Mesenchymal stem cell (in vitro differentiated cells and primary cell): ENCODE results near the gene DOCK3.

Source experiments
- DNase-seq: peaks from one replicate; pipeline ENCODE4 v3.0.0-alpha.2; 2013
- H2AFZ ChIP-seq: one replicate; pipeline ENCODE4 v1.6.1; 2013; ENCODE audit warnings: low read depth, mild to moderate bottlenecking, control low read depth, inconsistent platforms, low read length, moderate library complexity
- H2AK5ac ChIP-seq: 2 replicates; pipeline ENCODE4 v1.6.1; 2013; ENCODE audit warnings: low read length, moderate library complexity, mild to moderate bottlenecking, inconsistent platforms; ENCODE audit not compliant: severe bottlenecking
- H2BK120ac ChIP-seq: one replicate; pipeline ENCODE4 v1.6.1; 2013; ENCODE audit warnings: low read depth, mild to moderate bottlenecking, inconsistent platforms, low read length, moderate library complexity
- H2BK12ac ChIP-seq, 2 experiments: one replicate each; pipeline ENCODE4 v1.6.1; 2013; ENCODE audit warnings: inconsistent platforms in 2 of 2, low read length in 2 of 2, mild to moderate bottlenecking in 2 of 2, moderate library complexity in 2 of 2, control low read depth in 1 of 2
- H2BK15ac ChIP-seq: one replicate; pipeline ENCODE4 v1.6.1; 2013; ENCODE audit warnings: mild to moderate bottlenecking, low read depth, inconsistent platforms; ENCODE audit not compliant: poor library complexity, severe bottlenecking
- H2BK5ac ChIP-seq: 2 replicates; pipeline ENCODE4 v1.6.1; 2013; ENCODE audit warnings: low read depth, mild to moderate bottlenecking, low read length, control low read depth, inconsistent platforms; ENCODE audit not compliant: poor library complexity, severe bottlenecking
- H3K14ac ChIP-seq, 2 experiments: one replicate each; pipeline ENCODE4 v1.6.1; 2013; ENCODE audit warnings: inconsistent platforms in 2 of 2, low read length in 2 of 2, control low read depth in 1 of 2, mild to moderate bottlenecking in 1 of 2, moderate library complexity in 1 of 2
- H3K18ac ChIP-seq, 2 experiments: one replicate each; pipeline ENCODE4 v1.6.1; 2013; ENCODE audit warnings: inconsistent platforms in 2 of 2, low read length in 2 of 2, control low read depth in 1 of 2, low read depth in 1 of 2, mild to moderate bottlenecking in 1 of 2
- H3K23ac ChIP-seq, 2 experiments: one replicate each; pipeline ENCODE4 v1.6.1; 2013; ENCODE audit warnings: inconsistent platforms in 2 of 2, low read length in 2 of 2, mild to moderate bottlenecking in 2 of 2, moderate library complexity in 2 of 2, control low read depth in 1 of 2
- H3K27ac ChIP-seq: 2 replicates; pipeline ENCODE4 v1.5.1; 2013; ENCODE audit warnings: mild to moderate bottlenecking, moderate library complexity, low read length, control low read depth, inconsistent platforms; ENCODE audit not compliant: poor library complexity, severe bottlenecking
- H3K27me3 ChIP-seq, 2 experiments: 2 replicates each; pipeline versions ENCODE4 v1.6.1 to v1.7.0; 2013; ENCODE audit warnings: low read length in 2 of 2, mild to moderate bottlenecking in 2 of 2, moderate library complexity in 2 of 2, control low read depth in 1 of 2, inconsistent platforms in 1 of 2; ENCODE audit not compliant: control insufficient read depth in 1 of 2, insufficient read depth in 1 of 2
- H3K36me3 ChIP-seq, 2 experiments: 2 replicates each; pipeline versions ENCODE4 v1.6.1 to v1.7.0; 2013; ENCODE audit warnings: low read length in 2 of 2, control low read depth in 1 of 2, inconsistent platforms in 1 of 2, low read depth in 1 of 2, mild to moderate bottlenecking in 1 of 2; ENCODE audit not compliant: insufficient read depth in 2 of 2, control insufficient read depth in 1 of 2
- H3K4ac ChIP-seq, 2 experiments: one replicate each; pipeline ENCODE4 v1.6.1; 2013; ENCODE audit warnings: inconsistent platforms in 2 of 2, low read length in 2 of 2, mild to moderate bottlenecking in 2 of 2, moderate library complexity in 2 of 2, control low read depth in 1 of 2, low read depth in 1 of 2
- H3K4me1 ChIP-seq: 2 replicates; pipeline ENCODE4 v1.6.1; 2013; ENCODE audit warnings: low read depth, low read length, control low read depth; ENCODE audit not compliant: control insufficient read depth, insufficient read depth
- H3K4me2 ChIP-seq: 2 replicates; pipeline ENCODE4 v1.6.1; 2013; ENCODE audit warnings: low read length, mild to moderate bottlenecking, inconsistent platforms; ENCODE audit not compliant: poor library complexity, severe bottlenecking
- H3K4me3 ChIP-seq, 2 experiments: 2 replicates each; pipeline versions ENCODE4 v1.5.1 to v1.7.0; 2013; ENCODE audit warnings: low read length in 2 of 2, mild to moderate bottlenecking in 2 of 2, control low read depth in 1 of 2, low read depth in 1 of 2; ENCODE audit not compliant: insufficient read depth in 1 of 2
- H3K79me1 ChIP-seq: replicated peaks from 2 replicates; pipeline ENCODE4 v1.6.1; 2013; ENCODE audit warnings: mild to moderate bottlenecking, control low read depth, low read length, inconsistent platforms; ENCODE audit not compliant: poor library complexity, severe bottlenecking
- H3K9ac ChIP-seq: 2 replicates; pipeline ENCODE4 v1.7.0; 2013; ENCODE audit warnings: mild to moderate bottlenecking, low read length, moderate library complexity
- H3K9me3 ChIP-seq: 2 replicates; pipeline ENCODE4 v1.7.0; 2013; ENCODE audit warnings: mild to moderate bottlenecking, low read length; ENCODE audit not compliant: control insufficient read depth
- H4K8ac ChIP-seq: one replicate; pipeline ENCODE4 v1.6.1; 2013; ENCODE audit warnings: inconsistent platforms, mild to moderate bottlenecking, low read length, moderate library complexity
- H4K91ac ChIP-seq: one replicate; pipeline ENCODE4 v1.6.1; 2013; ENCODE audit warnings: mild to moderate bottlenecking, low read length, inconsistent platforms
- WGBS: methylation state at CpG from one replicate; pipeline ENCODE4 v1.1.7; 2013; ENCODE audit warnings: mixed read lengths; 5-methylcytosine and 5-hydroxymethylcytosine counted together

DOCK3 gene

DNA sequence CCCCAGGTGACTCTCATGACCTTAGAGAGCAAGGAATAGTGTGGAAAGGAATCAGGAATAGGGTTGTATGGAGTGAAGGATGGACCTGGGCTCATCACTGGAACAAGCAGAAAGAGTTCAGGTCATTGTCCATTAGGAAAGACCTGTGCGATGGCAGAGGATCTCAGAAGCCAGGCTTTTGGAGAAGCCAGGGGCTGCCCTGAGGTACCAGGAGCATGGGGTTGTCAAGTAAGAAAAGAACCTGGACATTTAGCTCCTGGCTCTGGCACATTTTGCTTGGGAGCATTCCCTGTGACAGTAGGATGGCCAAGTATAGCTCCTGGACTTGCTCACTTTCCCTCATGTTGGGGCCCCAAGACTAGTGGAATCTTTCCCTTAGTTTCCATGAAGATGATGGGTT lies 657.4 kb downstream of the DOCK3 start:
- Histone ChIP-seq H2BK15ac (no peak overlapping the region), H2AFZ (no peak overlapping the region), H3K79me1 (no peaks in the 10 kb centered on the region), H3K23ac (no peak overlapping the region), H2BK120ac (no peak overlapping the region), H2AK5ac (no peak overlapping the region), H3K4me3 (no peak overlapping the region), H2BK5ac (no peak overlapping the region), H3K27ac (no peak overlapping the region), H4K91ac (no peak overlapping the region), H3K9me3 (no peaks in the 10 kb centered on the region), H3K4ac (no peak overlapping the region), H4K8ac (no peak overlapping the region), H3K36me3 (no peaks in the 10 kb centered on the region), H3K18ac (no peak overlapping the region), H3K4me2 (no peak overlapping the region), H2BK12ac (no peak overlapping the region), H3K9ac (no peak overlapping the region), H3K27me3 (no peaks in the 10 kb centered on the region), H3K4me1 (peaks cover 1% of the 10 kb centered on the region), H3K14ac (no peak overlapping the region)
- 95% methylated on average over 1 of the region's 1 CpG for WGBS
- no peak for DNase-seq

DNA sequence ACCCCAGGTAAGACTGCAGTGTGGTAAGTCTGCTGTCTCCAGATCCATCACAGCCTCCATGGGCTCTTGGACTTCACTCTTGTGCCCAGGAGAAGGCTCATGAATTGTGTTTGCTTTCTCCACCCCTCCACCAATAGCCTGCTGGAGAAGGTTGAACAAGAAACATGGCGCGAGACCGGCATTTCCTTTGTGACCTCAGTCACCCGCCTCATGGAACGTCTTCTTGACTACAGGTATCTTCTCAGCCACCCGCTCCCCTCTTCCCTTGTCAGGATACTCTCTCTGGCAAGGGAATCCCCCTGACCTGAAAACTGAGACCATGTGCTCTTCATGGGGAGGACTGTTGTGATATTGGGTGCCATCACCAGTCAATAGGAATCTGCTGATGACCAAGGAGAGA lies 658.3 kb downstream of the DOCK3 start:
- H3K9ac ChIP-seq: no peak overlapping the region
- no peaks in the 10 kb centered on the region for H3K9me3 ChIP-seq
- H3K36me3 ChIP-seq: no peaks in the 10 kb centered on the region
- H3K18ac ChIP-seq: no peak overlapping the region
- no peak overlapping the region for H3K4me3 ChIP-seq
- H3K4me2 ChIP-seq: no peak overlapping the region
- H3K14ac ChIP-seq: no peak overlapping the region
- no peak overlapping the region for H2AFZ ChIP-seq
- H3K79me1 ChIP-seq: no peaks in the 10 kb centered on the region
- no peak overlapping the region for H2BK15ac ChIP-seq
- H2BK120ac ChIP-seq: no peak overlapping the region
- no peak overlapping the region for H2BK5ac ChIP-seq
- H3K4ac ChIP-seq: no peak overlapping the region
- H3K4me1 ChIP-seq: peaks cover 1% of the 10 kb centered on the region
- H4K8ac ChIP-seq: no peak overlapping the region
- H2AK5ac ChIP-seq: no peak overlapping the region
- H3K27ac ChIP-seq: no peak overlapping the region
- no peak for DNase-seq
- H4K91ac ChIP-seq: no peak overlapping the region
- 97% methylated on average over 5 of the region's 6 CpGs for WGBS
- H3K23ac ChIP-seq: no peak overlapping the region
- H2BK12ac ChIP-seq: no peak overlapping the region
- H3K27me3 ChIP-seq: no peaks in the 10 kb centered on the region

DNA sequence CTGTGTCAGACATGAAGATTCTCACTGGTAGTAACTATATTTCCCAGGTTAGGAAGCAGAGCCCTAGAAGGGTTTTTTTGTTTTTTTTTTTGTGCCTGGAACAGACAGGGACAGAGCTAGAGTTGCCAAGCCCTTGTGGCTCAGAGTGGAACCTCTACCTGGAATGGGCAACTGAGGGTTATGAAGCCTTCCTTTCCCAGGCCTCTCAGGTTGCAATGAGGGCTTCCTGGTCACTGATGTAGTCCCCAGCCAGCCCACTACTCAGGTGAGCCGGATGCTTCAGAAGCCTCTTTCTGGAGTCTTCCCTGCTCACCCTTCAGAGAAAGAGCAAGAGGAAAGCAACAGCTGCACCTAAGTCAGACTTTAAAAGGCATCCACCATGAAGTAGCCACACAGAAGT lies 661.5 kb downstream of the DOCK3 start:
- H3K27me3 ChIP-seq: no peaks in the 10 kb centered on the region
- H2AK5ac ChIP-seq: no peak overlapping the region
- H2BK5ac ChIP-seq: no peak overlapping the region
- H2BK15ac ChIP-seq: no peak overlapping the region
- H4K8ac ChIP-seq: no peak overlapping the region
- H3K79me1 ChIP-seq: no peaks in the 10 kb centered on the region
- peaks cover 9% of the 10 kb centered on the region for H3K4me1 ChIP-seq
- no peak overlapping the region for H2BK120ac ChIP-seq
- H3K9ac ChIP-seq: no peak overlapping the region
- H3K36me3 ChIP-seq: no peaks in the 10 kb centered on the region
- no peak overlapping the region for H3K14ac ChIP-seq
- no peak overlapping the region for H2BK12ac ChIP-seq
- no peak overlapping the region for H3K27ac ChIP-seq
- no peak overlapping the region for H3K18ac ChIP-seq
- H3K4me2 ChIP-seq: no peak overlapping the region
- no peak overlapping the region for H2AFZ ChIP-seq
- no peak overlapping the region for H3K4ac ChIP-seq
- WGBS: 100% methylated on average over 1 of the region's 1 CpG
- no peak overlapping the region for H3K4me3 ChIP-seq
- H3K23ac ChIP-seq: no peak overlapping the region
- no peak overlapping the region for H4K91ac ChIP-seq
- no peaks in the 10 kb centered on the region for H3K9me3 ChIP-seq
- no peak for DNase-seq

DNA sequence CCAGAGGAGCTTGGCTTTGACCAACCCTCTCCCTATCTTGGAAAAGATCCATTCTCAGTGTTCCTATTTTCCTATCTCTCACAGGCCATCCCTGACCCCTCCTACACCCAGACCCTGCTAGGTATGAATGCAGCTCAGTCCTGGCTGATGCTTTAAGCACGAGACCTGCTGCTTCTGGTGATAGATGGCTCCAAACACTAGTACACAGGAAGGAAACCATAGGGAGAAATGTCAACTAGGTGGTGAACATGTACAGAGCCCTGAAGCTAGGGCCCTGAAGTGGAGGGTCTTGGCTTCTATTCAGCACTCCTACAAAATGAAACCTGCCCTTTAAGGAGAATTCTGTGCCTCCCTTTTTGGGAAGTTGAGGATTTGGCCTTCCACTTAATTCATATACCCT lies 662.9 kb downstream of the DOCK3 start:
- Histone ChIP-seq H3K4me3 (no peak overlapping the region), H4K8ac (no peak overlapping the region), H2AK5ac (no peak overlapping the region), H3K14ac (no peak overlapping the region), H3K18ac (no peak overlapping the region), H3K4me1 (peaks cover 11% of the 10 kb centered on the region), H4K91ac (no peak overlapping the region), H3K4me2 (no peak overlapping the region), H3K9ac (no peak overlapping the region), H2AFZ (no peak overlapping the region), H3K27ac (no peak overlapping the region), H3K27me3 (no peaks in the 10 kb centered on the region), H3K36me3 (no peaks in the 10 kb centered on the region), H2BK12ac (peak overlapping the region in 1 of 2 experiments; percentile 64), H2BK5ac (no peak overlapping the region), H3K9me3 (no peaks in the 10 kb centered on the region), H3K4ac (no peak overlapping the region), H3K23ac (no peak overlapping the region), H2BK120ac (no peak overlapping the region), H2BK15ac (no peak overlapping the region), H3K79me1 (no peaks in the 10 kb centered on the region)
- no CpG with 5 or more reads among the region's 1 CpG for WGBS
- DNase-seq: no peak
